ENCODE measurements around the gene USP48.
A peak's percentile ranks its signal among the peaks of the same experiment; 100 is the strongest.

USP48 gene

DNA sequence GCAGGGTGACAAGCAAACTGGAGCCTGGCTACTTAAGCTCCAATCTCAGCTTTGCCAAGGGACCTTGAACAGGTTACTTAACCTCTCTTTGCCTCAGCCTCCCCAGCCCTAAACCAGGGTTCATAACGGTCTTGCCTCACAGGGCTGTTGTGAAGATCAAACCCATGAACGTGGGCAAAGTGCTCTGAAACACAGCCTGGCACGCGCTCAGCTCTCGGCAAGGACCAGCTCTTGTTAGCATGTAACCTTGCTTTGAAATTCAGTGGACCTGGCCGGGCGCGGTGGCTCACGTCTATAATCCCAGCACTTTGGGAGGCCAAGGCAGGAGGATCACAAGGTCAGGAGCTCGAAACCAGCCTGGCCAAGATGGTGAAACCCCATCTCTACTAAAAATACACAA, 138.6 kb downstream of the USP48 start:
- no peak overlapping the region for H3K4me2 ChIP-seq (ENCODE audit: insufficient read depth, low read length, poor library complexity, severe bottlenecking)
- no peak overlapping the region for H3K4ac ChIP-seq (ENCODE audit: low read length)
- no peak overlapping the region for H3K27ac ChIP-seq (replicated peaks; ENCODE audit: low read length)
- H3K79me1 ChIP-seq (ENCODE audit: low read depth, low read length): no peaks in the 10 kb centered on the region
- H2BK120ac ChIP-seq (ENCODE audit: low read depth, low read length): no peak overlapping the region
- no peak overlapping the region for H3K23ac ChIP-seq (ENCODE audit: low read depth, low read length, poor library complexity)
- WGBS, 2 donors (ENCODE audit: extremely low coverage in 2 of 2, insufficient read length in 2 of 2, insufficient replicate concordance in 1 of 2): no CpG with 5 or more reads among the region's 10 CpGs
- H3K9me3 ChIP-seq (replicated peaks in 1 of 2; ENCODE audit: control insufficient read depth in 2 of 2, insufficient read depth in 1 of 2, low read depth in 1 of 2, low read length in 2 of 2): no peaks in the 10 kb centered on the region
- no peak overlapping the region for H3K14ac ChIP-seq (ENCODE audit: low read length)
- H3K4me1 ChIP-seq (ENCODE audit: control insufficient read depth in 2 of 2, insufficient read depth in 1 of 2, low read depth in 1 of 2, low read length in 2 of 2): peaks cover 0 to 3% of the 10 kb centered on the region in 2 donors
- DNase-seq (ENCODE audit: low spot score): no peak
- H3K36me3 ChIP-seq (replicated peaks in 1 of 2; ENCODE audit: control insufficient read depth in 2 of 2, insufficient read depth in 2 of 2, low read length in 2 of 2): no peaks in the 10 kb centered on the region
- H3K4me3 ChIP-seq (ENCODE audit: low read length in 2 of 2): no peak overlapping the region
- no peak overlapping the region for H2BK15ac ChIP-seq (ENCODE audit: low read length)
- H2BK5ac ChIP-seq (ENCODE audit: low read length): no peak overlapping the region
- H4K8ac ChIP-seq (ENCODE audit: low read depth, low read length): no peak overlapping the region
- peaks cover 0 to 8% (median 0%) of the 10 kb centered on the region in 3 experiments for H3K27me3 ChIP-seq (ENCODE audit: control insufficient read depth in 3 of 3, insufficient read depth in 3 of 3, low read depth in 1 of 3, low read length in 3 of 3)
- no peak overlapping the region for H2AFZ ChIP-seq (ENCODE audit: low read length)
- H3K9ac ChIP-seq (ENCODE audit: low read depth, low read length, poor library complexity): no peak overlapping the region
- H2BK12ac ChIP-seq (ENCODE audit: low read length): no peak overlapping the region
- no peak overlapping the region for H2AK5ac ChIP-seq (ENCODE audit: low read depth, low read length)
- H3K18ac ChIP-seq (ENCODE audit: low read length): no peak overlapping the region
- no peak overlapping the region for H4K91ac ChIP-seq (ENCODE audit: low read depth, low read length, poor library complexity)

DNA sequence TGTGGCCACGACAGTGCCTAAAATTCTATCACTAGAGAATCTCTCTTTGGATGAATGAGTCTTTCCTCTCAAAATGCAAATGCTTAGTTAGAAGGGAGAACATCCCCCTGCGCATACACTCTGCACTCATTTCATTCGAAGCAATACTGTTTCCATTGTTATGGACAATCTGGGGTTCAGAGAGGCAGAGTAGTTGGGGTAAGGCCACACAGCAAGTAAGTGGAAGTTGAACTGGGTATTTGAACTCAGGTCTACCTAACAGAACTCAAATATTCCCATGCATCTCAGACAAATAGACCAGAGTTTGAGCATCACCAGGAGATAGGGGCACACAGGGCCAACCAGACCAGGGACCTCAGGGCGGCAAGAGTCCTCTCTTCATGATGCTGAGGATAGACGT, 139.3 kb downstream of the USP48 start:
- H3K79me1 ChIP-seq (ENCODE audit: low read depth, low read length): no peaks in the 10 kb centered on the region
- no peak overlapping the region for H4K91ac ChIP-seq (ENCODE audit: low read depth, low read length, poor library complexity)
- H2AK5ac ChIP-seq (ENCODE audit: low read depth, low read length): no peak overlapping the region
- no peak overlapping the region for H2AFZ ChIP-seq (ENCODE audit: low read length)
- no peak overlapping the region for H2BK15ac ChIP-seq (ENCODE audit: low read length)
- no peaks in the 10 kb centered on the region for H3K36me3 ChIP-seq (replicated peaks in 1 of 2; ENCODE audit: control insufficient read depth in 2 of 2, insufficient read depth in 2 of 2, low read length in 2 of 2)
- no peak overlapping the region for H4K8ac ChIP-seq (ENCODE audit: low read depth, low read length)
- H3K4ac ChIP-seq (ENCODE audit: low read length): no peak overlapping the region
- H3K9ac ChIP-seq (ENCODE audit: low read depth, low read length, poor library complexity): no peak overlapping the region
- no peak overlapping the region for H3K27ac ChIP-seq (replicated peaks; ENCODE audit: low read length)
- no peak overlapping the region for H2BK12ac ChIP-seq (ENCODE audit: low read length)
- H3K18ac ChIP-seq (ENCODE audit: low read length): no peak overlapping the region
- H2BK5ac ChIP-seq (ENCODE audit: low read length): no peak overlapping the region
- DNase-seq (ENCODE audit: low spot score): no peak
- H2BK120ac ChIP-seq (ENCODE audit: low read depth, low read length): no peak overlapping the region
- peaks cover 0 to 3% of the 10 kb centered on the region in 2 donors for H3K4me1 ChIP-seq (ENCODE audit: control insufficient read depth in 2 of 2, insufficient read depth in 1 of 2, low read depth in 1 of 2, low read length in 2 of 2)
- no peak overlapping the region for H3K23ac ChIP-seq (ENCODE audit: low read depth, low read length, poor library complexity)
- peaks cover 0 to 14% (median 0%) of the 10 kb centered on the region in 3 experiments for H3K27me3 ChIP-seq (ENCODE audit: control insufficient read depth in 3 of 3, insufficient read depth in 3 of 3, low read depth in 1 of 3, low read length in 3 of 3)
- no peak overlapping the region for H3K14ac ChIP-seq (ENCODE audit: low read length)
- no peak overlapping the region for H3K4me3 ChIP-seq (ENCODE audit: low read length in 2 of 2)
- WGBS, 2 donors (ENCODE audit: extremely low coverage in 2 of 2, insufficient read length in 2 of 2, insufficient replicate concordance in 1 of 2): no CpG with 5 or more reads among the region's 5 CpGs
- no peaks in the 10 kb centered on the region for H3K9me3 ChIP-seq (replicated peaks in 1 of 2; ENCODE audit: control insufficient read depth in 2 of 2, insufficient read depth in 1 of 2, low read depth in 1 of 2, low read length in 2 of 2)
- no peak overlapping the region for H3K4me2 ChIP-seq (ENCODE audit: insufficient read depth, low read length, poor library complexity, severe bottlenecking)

DNA sequence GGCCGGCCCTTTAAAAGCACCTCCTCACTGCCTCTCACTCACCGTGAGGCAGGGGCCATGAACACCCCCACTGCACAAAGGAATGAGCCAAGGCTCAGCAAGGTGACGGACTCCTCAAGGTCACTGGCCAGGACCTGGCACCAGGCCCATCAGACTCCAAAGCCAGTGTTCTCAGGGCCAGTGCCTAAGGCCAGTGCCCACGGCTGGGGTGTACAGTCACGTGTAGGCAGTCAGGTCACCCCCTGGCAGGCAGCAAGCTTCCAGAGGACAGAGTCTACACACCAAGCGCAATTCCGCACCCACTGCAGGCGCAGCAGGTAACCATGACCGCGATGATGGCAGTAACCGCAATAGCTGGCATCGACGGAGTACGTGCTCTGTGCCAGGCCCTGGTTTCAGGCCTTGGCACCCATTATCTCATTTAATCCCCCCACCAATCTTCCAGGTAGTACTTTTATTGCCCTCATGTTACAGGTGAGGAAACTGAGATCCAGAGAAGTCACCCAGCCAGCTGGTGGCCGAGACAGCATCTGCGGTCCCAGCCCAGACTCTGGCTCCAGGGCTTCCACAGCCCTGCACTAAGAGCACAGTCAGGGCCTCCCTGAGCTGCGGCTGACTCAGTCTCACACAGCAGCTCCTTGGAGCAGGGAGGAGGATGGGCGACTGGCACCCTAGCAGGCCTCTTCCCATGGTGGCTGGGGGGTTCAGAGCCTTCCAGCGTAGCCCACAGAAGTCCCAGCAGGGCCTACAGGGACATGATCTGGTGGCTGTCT, 140.8 kb downstream of the USP48 start:
- Histone ChIP-seq H2BK15ac (ENCODE audit: low read length) (no peak overlapping the region), H4K91ac (ENCODE audit: low read depth, low read length, poor library complexity) (no peak overlapping the region), H3K27me3 (ENCODE audit: control insufficient read depth in 3 of 3, insufficient read depth in 3 of 3, low read depth in 1 of 3, low read length in 3 of 3) (peaks cover 0 to 15% (median 0%) of the 10 kb centered on the region in 3 experiments), H3K9me3 (replicated peaks in 1 of 2; ENCODE audit: control insufficient read depth in 2 of 2, insufficient read depth in 1 of 2, low read depth in 1 of 2, low read length in 2 of 2) (no peaks in the 10 kb centered on the region), H3K4me1 (ENCODE audit: control insufficient read depth in 2 of 2, insufficient read depth in 1 of 2, low read depth in 1 of 2, low read length in 2 of 2) (peaks cover 0 to 3% of the 10 kb centered on the region in 2 donors), H3K27ac (replicated peaks; ENCODE audit: low read length) (no peak overlapping the region), H4K8ac (ENCODE audit: low read depth, low read length) (no peak overlapping the region), H3K79me1 (ENCODE audit: low read depth, low read length) (no peaks in the 10 kb centered on the region), H3K4ac (ENCODE audit: low read length) (no peak overlapping the region), H2AK5ac (ENCODE audit: low read depth, low read length) (no peak overlapping the region), H3K23ac (ENCODE audit: low read depth, low read length, poor library complexity) (peak overlapping the region; percentile 52), H3K14ac (ENCODE audit: low read length) (no peak overlapping the region), H3K18ac (ENCODE audit: low read length) (peak overlapping the region; percentile 32), H3K4me3 (ENCODE audit: low read length in 2 of 2) (no peak overlapping the region), H2BK5ac (ENCODE audit: low read length) (no peak overlapping the region), H3K4me2 (ENCODE audit: insufficient read depth, low read length, poor library complexity, severe bottlenecking) (no peak overlapping the region), H2BK120ac (ENCODE audit: low read depth, low read length) (no peak overlapping the region), H2BK12ac (ENCODE audit: low read length) (no peak overlapping the region), H3K9ac (ENCODE audit: low read depth, low read length, poor library complexity) (peak overlapping the region; percentile 38), H2AFZ (ENCODE audit: low read length) (no peak overlapping the region), H3K36me3 (replicated peaks in 1 of 2; ENCODE audit: control insufficient read depth in 2 of 2, insufficient read depth in 2 of 2, low read length in 2 of 2) (no peaks in the 10 kb centered on the region)
- no peak for DNase-seq (ENCODE audit: low spot score)
- WGBS, 2 donors (ENCODE audit: extremely low coverage in 2 of 2, insufficient read length in 2 of 2, insufficient replicate concordance in 1 of 2): no CpG with 5 or more reads among the region's 19 CpGs

DNA sequence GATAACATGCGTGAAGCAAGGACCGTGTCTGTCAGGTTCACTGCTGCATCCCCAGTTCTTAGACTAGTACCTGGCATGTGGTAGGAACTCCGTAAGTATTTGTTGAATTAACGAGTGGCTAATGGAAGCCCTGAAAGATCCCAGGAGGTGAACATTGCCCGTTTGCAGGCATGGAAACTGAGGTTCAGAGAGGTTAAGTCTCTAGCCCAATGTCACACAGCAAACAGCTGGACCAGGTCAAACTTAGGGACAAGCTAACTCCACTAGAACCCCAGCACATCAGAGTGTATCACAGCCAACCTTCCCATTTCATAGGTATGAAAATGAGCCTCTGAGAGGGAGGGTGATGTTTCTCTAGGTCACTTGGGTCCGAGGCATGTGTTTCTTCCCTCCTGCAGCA, 141.4 kb downstream of the USP48 start:
- Histone ChIP-seq H3K9ac (ENCODE audit: low read depth, low read length, poor library complexity) (no peak overlapping the region), H2AFZ (ENCODE audit: low read length) (no peak overlapping the region), H3K23ac (ENCODE audit: low read depth, low read length, poor library complexity) (no peak overlapping the region), H2BK12ac (ENCODE audit: low read length) (no peak overlapping the region), H3K18ac (ENCODE audit: low read length) (no peak overlapping the region), H3K27ac (replicated peaks; ENCODE audit: low read length) (no peak overlapping the region), H3K4ac (ENCODE audit: low read length) (no peak overlapping the region), H2BK5ac (ENCODE audit: low read length) (no peak overlapping the region), H3K79me1 (ENCODE audit: low read depth, low read length) (no peaks in the 10 kb centered on the region), H3K14ac (ENCODE audit: low read length) (no peak overlapping the region), H3K4me2 (ENCODE audit: insufficient read depth, low read length, poor library complexity, severe bottlenecking) (no peak overlapping the region), H3K36me3 (replicated peaks in 1 of 2; ENCODE audit: control insufficient read depth in 2 of 2, insufficient read depth in 2 of 2, low read length in 2 of 2) (no peaks in the 10 kb centered on the region), H3K27me3 (ENCODE audit: control insufficient read depth in 3 of 3, insufficient read depth in 3 of 3, low read depth in 1 of 3, low read length in 3 of 3) (peaks cover 0 to 15% (median 0%) of the 10 kb centered on the region in 3 experiments), H4K91ac (ENCODE audit: low read depth, low read length, poor library complexity) (no peak overlapping the region), H3K4me1 (ENCODE audit: control insufficient read depth in 2 of 2, insufficient read depth in 1 of 2, low read depth in 1 of 2, low read length in 2 of 2) (peaks cover 0 to 3% of the 10 kb centered on the region in 2 donors), H2BK15ac (ENCODE audit: low read length) (no peak overlapping the region), H3K4me3 (ENCODE audit: low read length in 2 of 2) (no peak overlapping the region), H3K9me3 (replicated peaks in 1 of 2; ENCODE audit: control insufficient read depth in 2 of 2, insufficient read depth in 1 of 2, low read depth in 1 of 2, low read length in 2 of 2) (no peaks in the 10 kb centered on the region), H2BK120ac (ENCODE audit: low read depth, low read length) (no peak overlapping the region), H4K8ac (ENCODE audit: low read depth, low read length) (no peak overlapping the region), H2AK5ac (ENCODE audit: low read depth, low read length) (no peak overlapping the region)
- WGBS, 2 donors (ENCODE audit: extremely low coverage in 2 of 2, insufficient read length in 2 of 2, insufficient replicate concordance in 1 of 2): no CpG with 5 or more reads among the region's 6 CpGs
- no peak for DNase-seq (ENCODE audit: low spot score)
